HG03175 (cell line): ENCODE data around the gene MAPKBP1.

Source experiments
- ATAC-seq: cut with Tn5 transposase; IDR thresholded peaks from one replicate; pipeline ENCODE4 v1.9.1; 2021; ENCODE audit warnings: mild to moderate bottlenecking, moderate library complexity; ENCODE audit not compliant: unreplicated experiment

The MAPKBP1 gene

DNA sequence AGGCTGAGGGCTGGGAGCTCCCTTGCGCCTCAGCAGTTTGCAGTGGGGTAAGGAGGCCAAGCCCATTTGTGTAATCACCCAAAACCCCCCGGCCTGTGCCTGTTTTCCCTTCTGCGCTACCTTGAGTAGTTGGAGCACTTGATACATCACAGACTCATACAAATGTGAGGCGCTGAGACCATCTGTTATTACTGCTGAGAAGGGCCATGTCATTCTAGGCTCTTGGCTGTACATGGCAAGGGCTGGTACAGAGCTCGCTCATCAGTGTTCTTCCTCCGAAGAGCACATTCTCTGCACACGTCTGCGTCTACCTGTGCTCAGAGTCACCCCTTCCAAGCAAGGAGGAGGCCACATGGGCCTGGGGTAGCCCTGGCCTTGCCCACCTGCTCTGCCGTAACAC is 73.7 kb downstream of the MAPKBP1 start:
- no peak for ATAC-seq

DNA sequence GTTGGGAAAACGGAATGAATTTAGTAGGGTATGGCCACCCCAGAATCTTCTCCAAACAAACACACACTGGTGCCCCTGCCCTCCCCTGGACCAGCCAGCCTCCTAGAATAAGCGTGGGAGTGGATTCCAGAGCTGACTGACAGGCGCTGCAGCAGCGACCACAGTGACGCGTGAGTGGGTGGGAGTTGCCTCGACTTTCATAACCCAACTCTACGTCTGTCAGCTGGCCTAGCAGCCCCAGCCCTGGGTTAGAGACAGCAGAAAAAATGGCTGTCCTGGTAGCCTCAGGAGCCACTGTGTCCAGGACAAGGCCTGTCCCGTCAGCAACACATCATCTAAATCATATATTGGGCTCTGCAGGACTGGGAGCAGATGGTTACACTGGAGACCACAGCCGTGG is 74.3 kb downstream of the MAPKBP1 start:
- ATAC-seq, result no peak

DNA sequence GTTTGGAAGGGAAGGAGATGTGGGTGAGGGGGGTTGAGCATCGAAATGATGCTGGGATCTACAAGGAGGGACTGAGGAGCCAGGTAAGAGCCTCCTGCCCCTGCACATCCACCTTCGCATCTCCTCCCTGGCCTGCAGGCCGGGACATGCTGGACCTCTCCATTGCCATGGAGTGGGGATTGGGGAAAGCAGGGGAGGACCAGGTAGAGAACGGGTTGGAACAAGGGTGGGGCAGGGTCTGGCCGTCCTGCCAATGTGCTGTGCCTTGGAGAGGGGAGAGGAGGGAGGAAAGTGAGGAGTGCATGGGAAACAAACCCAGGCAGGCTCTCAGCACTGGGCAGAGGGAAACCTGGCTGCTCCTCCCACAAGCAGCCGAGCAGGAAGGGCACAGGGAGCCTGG is 74.9 kb downstream of the MAPKBP1 start:
- no peak for ATAC-seq

DNA sequence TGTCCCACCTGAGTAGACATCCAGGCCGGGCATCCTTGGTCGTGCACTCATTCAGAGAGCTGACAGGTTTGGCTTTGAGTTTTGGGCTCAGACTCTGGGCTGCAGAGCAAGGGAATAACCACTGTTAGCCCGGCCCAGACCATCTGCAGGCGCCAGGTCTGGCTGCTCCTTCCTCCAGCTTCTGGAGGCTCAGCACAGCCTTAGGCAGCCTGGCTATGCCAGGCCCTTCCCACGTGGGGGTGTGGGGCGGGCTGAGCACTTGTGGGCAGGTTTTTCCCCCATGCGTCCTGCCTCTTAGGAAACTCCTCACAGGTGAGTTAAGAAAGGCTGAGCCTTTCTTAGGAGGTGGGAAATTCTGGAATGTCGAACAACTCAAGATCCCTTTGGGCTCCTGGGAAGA is 75.6 kb downstream of the MAPKBP1 start:
- no peak for ATAC-seq

- ATAC-seq, result no peak
Observed at GRCh38 chr15:41850482-41851166, 76.3 kb downstream of the MAPKBP1 start.

GRCh38 chr15:41851167-41851523 is 76.9 kb downstream of the MAPKBP1 start:
- ATAC-seq, result no peak

DNA sequence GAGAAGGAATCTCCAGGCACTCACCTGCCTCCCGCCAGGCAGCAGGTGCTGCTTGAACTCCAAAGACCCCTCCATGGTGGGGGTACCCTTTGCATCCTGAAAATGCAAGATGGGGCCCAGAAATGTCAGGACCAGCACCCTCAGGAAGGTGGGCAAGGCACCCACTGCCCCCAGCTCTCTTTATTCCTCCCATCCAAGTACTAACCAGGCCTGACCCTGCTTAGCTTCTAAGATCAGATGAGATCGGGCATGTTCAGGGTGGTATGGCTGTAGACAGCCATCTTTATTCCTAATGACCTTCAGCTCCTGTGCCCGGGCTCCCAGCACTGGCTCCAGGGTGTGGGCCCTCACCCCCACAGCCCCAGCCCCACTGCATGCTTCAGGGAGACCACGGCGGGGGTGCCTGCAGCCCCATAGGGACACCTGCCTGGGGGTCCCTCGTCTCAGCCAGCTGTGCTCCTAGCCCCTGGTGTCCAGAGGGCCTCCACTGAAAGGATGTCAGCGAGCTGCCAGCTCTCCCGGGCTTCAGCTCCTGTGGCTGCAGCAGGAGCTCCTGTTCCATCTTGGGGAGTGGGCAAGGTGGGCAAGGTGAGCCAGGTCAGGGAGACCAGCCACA is 77.6 kb downstream of the MAPKBP1 start:
- ATAC-seq, result no peak

DNA sequence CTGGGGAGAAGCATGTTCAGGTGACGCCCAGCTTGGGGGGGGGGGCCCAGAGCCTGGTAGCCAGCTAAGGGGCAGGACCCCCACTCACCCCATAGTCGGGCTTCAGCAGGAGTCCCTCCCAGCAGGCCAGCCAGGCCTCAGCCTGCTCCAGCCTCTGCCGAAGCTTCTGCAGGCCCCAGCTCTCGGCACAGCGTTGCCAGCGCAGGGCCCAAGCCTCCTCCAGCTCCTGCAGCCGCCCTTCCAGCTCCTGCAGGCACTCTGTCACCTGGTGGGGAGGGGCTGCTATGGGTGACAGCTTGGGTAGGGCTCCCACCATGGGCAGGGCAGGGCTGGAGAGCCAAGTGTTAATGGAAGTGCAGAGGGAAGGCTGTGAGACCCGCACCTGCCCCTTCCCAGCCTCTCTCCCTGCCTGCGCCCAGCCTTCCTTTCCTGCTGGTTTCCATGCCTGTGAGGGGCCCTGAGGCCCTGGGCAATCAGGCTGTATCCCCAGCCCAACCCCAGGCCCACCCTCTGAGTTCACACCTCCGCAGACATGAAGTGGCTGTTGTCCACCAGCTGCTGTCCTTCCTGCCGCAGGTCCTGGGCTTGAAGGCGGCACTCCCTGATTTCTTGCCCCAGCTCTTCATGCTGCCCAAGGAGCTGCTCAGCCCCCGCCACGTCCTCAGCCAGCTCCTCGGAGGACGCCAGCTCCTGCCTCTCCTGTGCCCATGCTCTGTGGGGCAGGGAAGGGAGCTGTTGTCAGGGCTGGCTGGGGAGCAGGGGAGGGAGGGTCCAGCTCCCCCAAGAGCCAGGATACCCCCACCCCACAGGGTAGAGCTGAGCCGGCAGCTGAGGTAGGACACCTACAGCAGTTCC is 78.7 kb downstream of the MAPKBP1 start:
- no peak for ATAC-seq

DNA sequence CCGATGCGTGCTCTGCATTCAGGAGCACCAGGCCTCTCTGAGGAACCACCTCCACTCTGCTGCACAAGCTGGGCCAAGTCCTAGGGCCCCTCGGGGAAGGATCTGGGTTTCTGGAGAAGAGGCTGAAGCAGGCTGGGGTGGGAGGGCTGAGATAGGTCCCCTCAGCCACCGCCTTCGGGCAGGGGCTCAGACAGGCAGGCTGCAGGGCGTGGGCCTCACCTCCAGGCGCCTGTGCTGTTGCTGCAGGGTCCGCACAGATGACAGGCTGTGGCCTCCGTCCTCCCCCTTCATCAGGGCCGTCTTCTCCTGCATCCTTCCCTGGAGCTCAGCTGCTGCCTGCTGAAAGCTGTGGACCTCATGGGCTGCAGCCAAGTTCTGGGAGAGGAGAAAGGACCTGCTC is 79.5 kb downstream of the MAPKBP1 start:
- no peak for ATAC-seq

DNA sequence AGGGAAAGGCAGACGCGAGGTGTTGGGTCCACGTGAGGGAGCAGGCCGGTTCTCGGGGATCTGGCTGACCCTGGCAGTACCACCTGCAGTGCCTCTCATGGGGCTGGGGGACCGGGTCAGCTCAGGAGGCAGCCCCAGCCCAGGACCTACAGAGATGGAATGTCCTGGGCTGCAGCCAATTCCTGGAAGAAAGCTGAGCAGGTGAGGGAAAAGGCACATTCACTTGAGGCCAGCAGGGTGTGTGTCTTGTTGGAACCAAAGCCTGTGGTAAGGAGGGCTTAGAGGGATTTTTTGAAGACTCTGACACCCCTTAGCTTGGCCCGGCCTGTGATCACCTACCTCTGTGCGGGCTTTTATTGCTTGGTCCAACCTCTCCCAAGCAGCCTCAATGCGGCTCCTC is 80.2 kb downstream of the MAPKBP1 start:
- ATAC-seq, result no peak

DNA sequence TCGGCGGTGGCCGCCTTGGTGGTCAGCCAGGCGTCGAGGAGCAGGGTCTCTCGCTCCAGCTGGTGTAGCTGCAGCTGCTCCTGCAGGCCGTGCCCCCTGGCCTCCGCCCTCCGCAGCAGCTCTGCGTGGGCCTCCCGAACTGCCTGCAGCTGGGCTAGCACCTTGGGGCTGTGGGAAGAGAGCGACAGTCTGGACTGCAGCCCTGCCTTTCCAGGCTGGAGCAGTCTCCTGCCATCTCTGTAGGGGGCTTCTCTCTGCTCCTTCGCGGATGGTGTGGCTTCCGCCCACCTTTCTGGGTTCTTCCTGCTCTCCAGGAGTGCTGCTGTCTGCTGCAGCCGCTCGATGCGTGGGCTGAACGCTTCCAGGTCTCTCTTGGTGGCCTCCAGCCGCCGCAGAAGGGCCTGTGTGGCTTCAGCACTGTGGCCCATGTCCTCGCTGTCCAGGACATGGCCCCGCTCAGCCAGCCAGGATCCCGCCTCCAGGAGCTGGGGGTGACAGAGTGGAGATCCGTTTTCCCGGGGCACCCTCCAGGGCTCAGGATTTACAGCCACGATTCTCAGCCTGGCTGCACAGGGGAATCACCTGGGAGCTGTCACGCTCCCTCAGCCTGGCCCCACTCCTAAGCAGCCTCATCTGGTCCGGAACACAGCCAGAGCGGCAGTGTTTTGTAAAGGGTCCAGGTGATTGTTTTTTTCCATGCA is 81.1 kb downstream of the MAPKBP1 start:
- no peak for ATAC-seq

DNA sequence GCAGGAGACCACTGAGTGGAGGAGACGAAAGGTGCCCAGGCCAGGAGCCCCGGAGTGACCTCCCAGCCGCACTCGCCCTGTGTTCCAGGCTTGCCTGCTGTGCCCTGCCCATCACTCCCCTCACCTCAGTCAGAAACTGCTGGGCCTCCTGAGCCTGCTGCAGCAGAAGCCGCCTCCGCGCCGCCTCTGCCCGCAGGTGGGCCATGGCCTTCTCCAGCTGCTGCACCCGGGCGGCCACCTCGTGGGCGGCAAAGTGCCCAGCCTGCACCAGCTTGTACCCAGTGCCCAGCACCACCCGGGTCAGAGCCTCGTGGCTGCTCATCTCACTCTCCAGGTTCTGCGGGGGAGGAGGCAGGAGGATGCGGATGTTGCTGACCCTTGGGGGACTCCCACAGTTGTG is 82.0 kb downstream of the MAPKBP1 start:
- no peak for ATAC-seq

DNA sequence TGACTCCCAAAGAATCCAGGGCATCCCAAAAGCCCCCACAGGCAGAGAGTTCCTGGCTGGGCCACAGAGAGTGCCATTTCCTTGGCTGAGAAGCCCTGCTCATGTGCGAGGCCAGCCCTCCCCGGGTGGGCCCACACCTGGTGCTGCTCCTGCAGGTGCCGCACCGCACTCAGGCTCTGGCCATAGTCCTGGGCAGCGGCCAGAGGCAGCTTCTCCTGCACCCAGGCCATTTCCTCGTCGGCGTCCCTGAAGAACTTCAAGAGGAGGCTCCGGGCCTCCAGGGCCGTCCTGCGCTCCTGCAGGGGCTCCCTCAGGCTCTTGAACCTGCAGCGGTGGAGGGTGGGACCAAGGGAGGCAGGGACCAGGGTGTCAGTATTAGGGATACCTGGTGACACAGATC is 82.4 kb downstream of the MAPKBP1 start:
- no peak for ATAC-seq

- ATAC-seq, result no peak
Observed at GRCh38 chr15:41857316-41857715, 83.0 kb downstream of the MAPKBP1 start.

- no peak for ATAC-seq
Observed at GRCh38 chr15:41858756-41859155, 84.5 kb downstream of the MAPKBP1 start.

GRCh38 chr15:41860049-41860828 is 86.0 kb downstream of the MAPKBP1 start:
- ATAC-seq, result no peak

DNA sequence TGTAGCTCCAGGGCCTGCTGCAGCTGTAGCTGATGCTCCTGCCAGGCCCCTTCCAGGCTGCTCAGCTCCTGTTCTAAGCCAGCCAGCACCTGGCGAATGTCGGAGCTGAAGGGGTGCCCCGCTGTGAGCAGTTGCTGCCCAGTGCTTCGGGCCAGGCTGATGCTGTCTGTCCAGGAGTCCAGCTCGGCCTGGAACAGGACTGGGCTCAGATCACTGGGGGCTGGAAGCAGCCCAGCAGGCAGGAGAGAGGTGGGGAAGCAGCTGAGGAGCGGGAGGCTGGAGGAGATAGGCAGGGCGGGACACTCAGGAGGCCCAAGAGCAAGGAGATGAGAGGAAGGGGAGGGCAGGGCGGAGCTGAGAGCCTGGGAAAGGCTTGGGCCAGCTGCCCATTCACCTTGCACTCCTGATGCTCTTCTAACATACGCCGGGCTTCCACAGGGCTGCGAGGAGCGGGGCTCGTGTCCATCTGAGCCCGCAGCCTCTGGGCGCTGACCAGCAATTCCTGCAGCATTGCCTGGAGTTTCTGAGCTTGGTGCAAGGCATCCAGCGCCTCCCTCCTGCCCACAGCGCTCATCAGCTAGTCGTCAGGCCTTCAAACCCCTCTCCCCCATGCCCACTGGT is 87.6 kb downstream of the MAPKBP1 start:
- no peak for ATAC-seq

DNA sequence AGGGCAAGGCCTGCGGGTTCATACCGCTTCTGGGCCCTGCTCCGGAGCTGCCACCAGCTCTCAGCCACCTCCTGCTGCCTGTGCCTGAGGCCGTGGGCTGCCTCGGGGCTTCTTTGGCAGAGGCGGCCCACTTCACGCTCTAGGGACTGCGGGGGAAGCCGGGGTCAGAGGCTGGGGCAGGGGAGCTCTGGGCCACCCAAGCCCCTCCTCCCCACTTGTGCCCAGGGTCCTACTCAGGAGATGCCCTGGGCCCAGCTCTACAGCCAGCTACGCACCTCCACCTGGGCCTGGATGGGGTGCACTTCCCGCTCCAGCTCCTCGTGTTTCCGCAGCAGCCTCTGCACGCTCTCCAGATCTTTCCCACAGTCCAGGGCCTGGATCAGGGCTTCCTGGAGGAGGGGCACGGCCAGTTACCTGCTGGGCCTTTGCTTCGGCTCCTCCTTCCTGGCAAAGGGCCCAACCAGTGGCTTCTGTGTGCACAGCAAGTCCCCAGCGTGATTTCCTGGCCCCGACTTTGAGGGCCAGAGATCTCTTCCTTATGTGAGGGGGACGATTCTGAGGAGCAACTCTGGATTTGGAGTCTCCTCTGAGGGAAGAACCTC is 88.3 kb downstream of the MAPKBP1 start:
- no peak for ATAC-seq

- ATAC-seq, result no peak
Observed at GRCh38 chr15:41865490-41866055, 91.3 kb downstream of the MAPKBP1 start.
